ENCODE data around the gene XRCC6. TPM values are rescaled to one million over a fixed set of nuclear protein-coding genes. Genes with fewer than 3 reads are reported as not detected.
A peak's percentile ranks its signal among the peaks of the same experiment; 100 is the strongest.
"Not testable (repeated sequence)": the region's sequence is repeated elsewhere in the genome, so short reads cannot be mapped to it uniquely, and the experiment has no call there.

The XRCC6 gene
- total and polyA plus RNA-seq, 9 donors: 205 to 289 (median 226) TPM

DNA sequence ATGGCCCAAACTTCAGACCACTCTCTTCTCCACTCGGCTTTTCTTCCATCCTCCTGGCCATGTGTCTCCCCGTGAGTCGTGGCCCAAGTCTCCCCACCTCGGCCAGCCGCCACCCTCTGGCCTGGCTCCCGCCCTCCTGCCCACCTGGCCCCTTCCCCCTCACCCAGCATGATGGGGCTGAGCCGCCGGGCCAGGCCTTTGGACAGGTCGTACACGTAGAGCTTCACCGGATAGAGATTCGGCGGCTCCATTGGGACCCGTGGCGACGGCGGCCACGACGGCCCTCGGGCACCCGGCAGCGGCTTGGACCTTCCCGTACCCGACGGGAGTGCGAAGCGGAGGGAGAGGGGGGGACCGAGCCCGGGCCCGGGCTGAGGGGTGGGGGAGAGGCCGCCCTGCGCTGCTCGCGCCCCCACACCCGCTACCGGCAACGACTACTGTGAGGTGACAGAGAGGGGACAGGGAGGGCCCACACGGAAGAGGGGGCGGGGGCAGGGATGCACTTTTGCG lies 451 bp upstream of the XRCC6 start, which contains the start of gene DESI1:
DESI1 (minus strand) TSS at position 455 of the 510 bp plus-strand sequence; CDS start at position 251, 204 bp downstream.
- no peaks in the 10 kb centered on the region for H3K27me3 ChIP-seq (ENCODE audit: control insufficient read depth, insufficient read depth, low read length)
- peaks cover 31% of the 10 kb centered on the region for H3K36me3 ChIP-seq (ENCODE audit: control insufficient read depth, insufficient read depth, low read length)
- peaks cover 12% of the 10 kb centered on the region for H3K4me1 ChIP-seq (ENCODE audit: control insufficient read depth, insufficient read depth, low read length)
- H3K27ac ChIP-seq (ENCODE audit: low read length): peak within 1 kb of the TSS; percentile 99
- WGBS (ENCODE audit: insufficient coverage): under 1% methylated on average over 38 of the region's 40 CpGs
- no peaks in the 10 kb centered on the region for H3K9me3 ChIP-seq (replicated peaks; ENCODE audit: control insufficient read depth, low read depth, low read length)
- peak within 1 kb of the TSS; percentile 86 for H3K4me3 ChIP-seq (ENCODE audit: low read length)
- no peak for DNase-seq

DNA sequence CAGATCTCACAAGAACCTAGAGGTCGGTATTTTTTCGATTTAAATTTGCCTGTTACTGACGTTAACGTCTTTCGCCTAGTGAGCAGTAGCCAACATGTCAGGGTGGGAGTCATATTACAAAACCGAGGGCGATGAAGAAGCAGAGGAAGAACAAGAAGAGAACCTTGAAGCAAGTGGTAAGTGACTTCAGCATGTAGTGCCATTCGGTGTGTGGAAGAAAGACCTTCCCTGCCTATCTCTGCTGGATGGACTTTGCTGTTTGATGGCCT lies 750 bp downstream of the XRCC6 start:
- peaks cover 42% of the 10 kb centered on the region for H3K36me3 ChIP-seq (ENCODE audit: control insufficient read depth, insufficient read depth, low read length)
- H3K27ac ChIP-seq (ENCODE audit: low read length): peak overlapping the region; percentile 99
- H3K4me3 ChIP-seq (ENCODE audit: low read length): peak overlapping the region; percentile 85
- no peak for DNase-seq
- H3K9me3 ChIP-seq (replicated peaks; ENCODE audit: control insufficient read depth, low read depth, low read length): no peaks in the 10 kb centered on the region
- peaks cover 12% of the 10 kb centered on the region for H3K4me1 ChIP-seq (ENCODE audit: control insufficient read depth, insufficient read depth, low read length)
- 4% methylated on average over 8 of the region's 8 CpGs for WGBS (ENCODE audit: insufficient coverage)
- no peaks in the 10 kb centered on the region for H3K27me3 ChIP-seq (ENCODE audit: control insufficient read depth, insufficient read depth, low read length)

DNA sequence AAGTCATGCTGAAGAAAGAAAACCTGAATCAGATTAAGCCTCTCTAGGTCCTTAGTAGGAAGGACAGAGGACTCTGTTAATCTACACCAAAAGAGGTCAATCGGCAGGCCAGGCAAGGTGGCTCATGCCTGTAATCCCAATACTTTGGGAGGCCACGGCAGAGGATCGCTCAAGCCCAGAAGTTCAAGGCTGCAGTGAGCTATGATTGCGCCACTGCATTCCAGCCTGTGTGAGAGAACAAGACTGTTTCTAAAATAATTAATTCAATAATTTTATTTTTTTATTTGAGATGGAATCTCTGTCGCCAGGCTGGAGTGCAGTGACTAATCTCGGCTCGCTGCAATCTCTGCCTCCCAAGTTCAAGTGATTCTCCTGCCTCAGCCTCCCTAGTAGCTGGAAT lies 4.5 kb downstream of the XRCC6 start:
- Histone ChIP-seq H3K27ac (ENCODE audit: low read length) (no peak overlapping the region), H3K36me3 (ENCODE audit: control insufficient read depth, insufficient read depth, low read length) (peaks cover 72% of the 10 kb centered on the region), H3K4me1 (ENCODE audit: control insufficient read depth, insufficient read depth, low read length) (peaks cover 6% of the 10 kb centered on the region), H3K9me3 (replicated peaks; ENCODE audit: control insufficient read depth, low read depth, low read length) (no peaks in the 10 kb centered on the region), H3K4me3 (ENCODE audit: low read length) (no peak overlapping the region), H3K27me3 (ENCODE audit: control insufficient read depth, insufficient read depth, low read length) (no peaks in the 10 kb centered on the region)
- DNase-seq: no peak
- WGBS (ENCODE audit: insufficient coverage): 88% methylated on average over 1 of the region's 7 CpGs

DNA sequence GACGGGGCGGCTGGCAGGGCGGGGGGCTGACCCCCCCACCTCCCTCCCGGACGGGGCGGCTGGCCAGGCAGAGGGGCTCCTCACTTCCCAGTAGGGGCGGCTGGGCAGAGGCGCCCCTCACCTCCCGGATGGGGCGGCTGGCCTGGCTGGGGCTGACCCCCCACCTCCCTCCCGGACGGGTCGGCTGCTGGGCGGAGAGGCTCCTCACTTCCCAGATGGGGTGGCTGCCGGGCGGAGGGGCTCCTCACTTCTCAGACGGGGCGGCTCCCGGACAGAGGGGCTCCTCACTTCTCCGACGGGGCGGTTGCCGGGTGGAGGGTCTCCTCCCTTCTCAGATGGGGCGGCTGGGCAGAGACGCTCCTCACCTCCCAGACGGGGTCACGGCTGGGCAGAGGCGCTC lies 10.0 kb downstream of the XRCC6 start:
- H3K4me1 ChIP-seq (ENCODE audit: control insufficient read depth, insufficient read depth, low read length); H3K27me3 ChIP-seq (ENCODE audit: control insufficient read depth, insufficient read depth, low read length); H3K4me3 ChIP-seq (ENCODE audit: low read length); DNase-seq; H3K27ac ChIP-seq (ENCODE audit: low read length); H3K9me3 ChIP-seq (replicated peaks; ENCODE audit: control insufficient read depth, low read depth, low read length): not testable (repeated sequence)
- peaks cover 69% of the 10 kb centered on the region for H3K36me3 ChIP-seq (ENCODE audit: control insufficient read depth, insufficient read depth, low read length)
- WGBS (ENCODE audit: insufficient coverage): 98% methylated on average over 8 of the region's 28 CpGs

DNA sequence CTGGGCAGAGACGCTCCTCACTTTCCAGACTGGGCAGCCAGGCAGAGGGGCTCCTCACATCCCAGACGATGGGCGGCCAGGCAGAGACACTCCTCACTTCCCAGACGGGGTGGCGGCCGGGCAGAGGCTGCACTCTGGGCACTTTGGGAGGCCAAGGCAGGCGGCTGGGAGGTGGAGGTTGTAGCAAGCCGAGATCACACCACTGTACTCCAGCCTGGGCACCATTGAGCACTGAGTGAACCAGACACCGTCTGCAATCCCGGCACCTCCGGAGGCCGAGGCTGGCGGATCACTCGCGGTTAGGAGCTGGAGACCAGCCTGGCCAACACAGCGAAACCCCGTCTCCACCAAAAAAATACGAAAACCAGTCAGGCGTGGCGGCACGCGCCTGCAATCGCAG lies 10.5 kb downstream of the XRCC6 start:
- DNase-seq; H3K4me3 ChIP-seq (ENCODE audit: low read length); H3K4me1 ChIP-seq (ENCODE audit: control insufficient read depth, insufficient read depth, low read length); H3K9me3 ChIP-seq (replicated peaks; ENCODE audit: control insufficient read depth, low read depth, low read length); H3K27ac ChIP-seq (ENCODE audit: low read length); H3K27me3 ChIP-seq (ENCODE audit: control insufficient read depth, insufficient read depth, low read length): not testable (repeated sequence)
- WGBS (ENCODE audit: insufficient coverage): 98% methylated on average over 5 of the region's 23 CpGs
- peaks cover 70% of the 10 kb centered on the region for H3K36me3 ChIP-seq (ENCODE audit: control insufficient read depth, insufficient read depth, low read length)

DNA sequence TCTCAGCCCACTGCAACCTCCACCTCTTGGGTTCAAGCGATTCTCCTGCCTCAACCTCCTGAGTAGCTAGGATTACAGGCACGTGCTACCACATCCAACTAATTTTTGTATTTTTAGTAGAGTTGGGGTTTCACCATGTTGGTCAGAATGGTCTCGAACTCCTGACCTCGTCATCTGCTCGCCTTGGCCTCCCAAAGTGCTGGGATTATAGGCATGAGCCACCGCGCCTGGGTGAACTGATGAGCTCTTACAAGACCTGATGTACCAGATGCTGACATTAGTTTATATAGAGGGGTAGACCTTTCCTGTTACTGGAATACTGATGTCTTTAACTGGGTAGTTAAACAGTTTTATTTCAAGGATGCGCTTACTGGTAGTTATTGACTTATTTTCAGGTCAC lies 13.5 kb downstream of the XRCC6 start:
- not testable (repeated sequence) for H3K27me3 ChIP-seq (ENCODE audit: control insufficient read depth, insufficient read depth, low read length); H3K4me3 ChIP-seq (ENCODE audit: low read length); DNase-seq; H3K27ac ChIP-seq (ENCODE audit: low read length); H3K4me1 ChIP-seq (ENCODE audit: control insufficient read depth, insufficient read depth, low read length); H3K9me3 ChIP-seq (replicated peaks; ENCODE audit: control insufficient read depth, low read depth, low read length)
- peaks cover 69% of the 10 kb centered on the region for H3K36me3 ChIP-seq (ENCODE audit: control insufficient read depth, insufficient read depth, low read length)
- 83% methylated on average over 3 of the region's 8 CpGs for WGBS (ENCODE audit: insufficient coverage)

DNA sequence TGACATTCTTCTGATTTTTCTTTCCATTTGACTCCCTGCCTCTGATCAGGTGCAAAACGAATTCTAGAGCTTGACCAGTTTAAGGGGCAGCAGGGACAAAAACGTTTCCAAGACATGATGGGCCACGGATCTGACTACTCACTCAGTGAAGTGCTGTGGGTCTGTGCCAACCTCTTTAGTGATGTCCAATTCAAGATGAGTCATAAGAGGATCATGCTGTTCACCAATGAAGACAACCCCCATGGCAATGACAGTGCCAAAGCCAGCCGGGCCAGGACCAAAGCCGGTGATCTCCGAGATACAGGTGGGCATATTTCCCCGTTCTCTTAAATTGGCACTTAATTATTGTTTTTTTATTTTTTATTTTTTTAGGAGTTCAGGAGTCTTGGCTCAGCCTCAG lies 15.4 kb downstream of the XRCC6 start:
- Histone ChIP-seq H3K36me3 (ENCODE audit: control insufficient read depth, insufficient read depth, low read length) (peaks cover 70% of the 10 kb centered on the region), H3K4me1 (ENCODE audit: control insufficient read depth, insufficient read depth, low read length) (no peaks in the 10 kb centered on the region), H3K27ac (ENCODE audit: low read length) (no peak overlapping the region), H3K4me3 (ENCODE audit: low read length) (no peak overlapping the region), H3K9me3 (replicated peaks; ENCODE audit: control insufficient read depth, low read depth, low read length) (no peaks in the 10 kb centered on the region), H3K27me3 (ENCODE audit: control insufficient read depth, insufficient read depth, low read length) (no peaks in the 10 kb centered on the region)
- WGBS (ENCODE audit: insufficient coverage): 66% methylated on average over 3 of the region's 7 CpGs
- DNase-seq: no peak

DNA sequence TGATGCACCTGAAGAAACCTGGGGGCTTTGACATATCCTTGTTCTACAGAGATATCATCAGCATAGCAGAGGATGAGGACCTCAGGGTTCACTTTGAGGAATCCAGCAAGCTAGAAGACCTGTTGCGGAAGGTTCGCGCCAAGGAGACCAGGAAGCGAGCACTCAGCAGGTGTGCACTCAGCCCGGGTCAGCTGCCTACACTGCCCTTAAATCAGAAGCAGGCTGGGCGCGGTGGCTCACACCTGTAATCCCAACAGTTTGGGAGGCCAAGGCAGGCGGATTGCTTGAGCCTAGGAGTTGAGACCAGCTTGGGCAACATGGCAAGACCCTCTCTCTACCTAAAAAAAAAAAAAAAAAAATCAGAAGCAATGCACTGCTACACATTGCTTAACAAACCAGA lies 16.5 kb downstream of the XRCC6 start:
- H3K36me3 ChIP-seq (ENCODE audit: control insufficient read depth, insufficient read depth, low read length): peaks cover 72% of the 10 kb centered on the region
- WGBS (ENCODE audit: insufficient coverage): 99% methylated on average over 8 of the region's 8 CpGs
- not testable (repeated sequence) for H3K27ac ChIP-seq (ENCODE audit: low read length)

DNA sequence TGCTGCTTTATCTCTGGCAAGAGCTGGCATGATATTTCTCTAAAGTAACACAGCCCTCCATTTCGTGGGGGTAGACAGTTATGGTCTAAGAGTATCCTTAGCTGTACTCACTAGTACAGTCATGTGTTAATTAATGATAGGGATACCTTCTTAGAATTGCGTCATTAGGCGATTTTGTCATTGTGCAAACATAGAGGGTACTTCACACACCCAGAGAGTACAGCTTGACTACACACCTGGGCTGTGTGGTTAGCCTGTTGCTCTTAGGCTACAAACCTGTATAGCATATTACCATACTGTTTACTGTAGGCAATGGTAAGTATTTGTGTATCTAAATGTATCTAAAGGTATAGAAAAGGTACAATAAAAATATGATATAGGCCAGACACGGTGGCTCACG lies 17.0 kb downstream of the XRCC6 start:
- Histone ChIP-seq H3K27me3 (ENCODE audit: control insufficient read depth, insufficient read depth, low read length) (no peaks in the 10 kb centered on the region), H3K4me1 (ENCODE audit: control insufficient read depth, insufficient read depth, low read length) (no peaks in the 10 kb centered on the region), H3K36me3 (ENCODE audit: control insufficient read depth, insufficient read depth, low read length) (peaks cover 77% of the 10 kb centered on the region), H3K9me3 (replicated peaks; ENCODE audit: control insufficient read depth, low read depth, low read length) (no peaks in the 10 kb centered on the region), H3K4me3 (ENCODE audit: low read length) (no peak overlapping the region), H3K27ac (ENCODE audit: low read length) (no peak overlapping the region)
- DNase-seq: no peak
- WGBS (ENCODE audit: insufficient coverage): 94% methylated on average over 2 of the region's 5 CpGs

More for the DNA sequence above, 16.5 kb downstream of the XRCC6 start:
- not testable (repeated sequence) for DNase-seq; H3K4me1 ChIP-seq (ENCODE audit: control insufficient read depth, insufficient read depth, low read length); H3K9me3 ChIP-seq (replicated peaks; ENCODE audit: control insufficient read depth, low read depth, low read length); H3K4me3 ChIP-seq (ENCODE audit: low read length); H3K27me3 ChIP-seq (ENCODE audit: control insufficient read depth, insufficient read depth, low read length)

DNA sequence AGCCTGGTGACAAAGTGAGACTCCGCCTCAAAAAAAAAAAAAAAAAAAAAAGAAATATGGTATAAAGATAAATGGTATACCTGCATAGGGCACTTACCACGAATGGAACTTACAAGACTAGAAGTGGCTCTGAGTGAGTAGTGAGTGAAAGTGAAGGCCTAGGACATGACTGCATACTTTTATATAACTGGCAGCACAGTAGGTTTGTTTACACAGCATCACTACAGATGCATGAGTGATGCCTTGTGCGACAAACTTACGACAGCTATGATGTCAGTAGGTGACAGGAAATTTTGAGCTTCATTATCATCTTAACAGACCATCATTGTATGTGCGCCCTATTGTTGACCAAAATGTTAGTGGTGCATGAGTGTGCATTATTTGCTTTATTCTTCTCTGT lies 17.7 kb downstream of the XRCC6 start:
- no peak for DNase-seq
- Histone ChIP-seq H3K4me3 (ENCODE audit: low read length) (no peak overlapping the region), H3K36me3 (ENCODE audit: control insufficient read depth, insufficient read depth, low read length) (peaks cover 76% of the 10 kb centered on the region), H3K9me3 (replicated peaks; ENCODE audit: control insufficient read depth, low read depth, low read length) (no peaks in the 10 kb centered on the region), H3K4me1 (ENCODE audit: control insufficient read depth, insufficient read depth, low read length) (no peaks in the 10 kb centered on the region), H3K27ac (ENCODE audit: low read length) (no peak overlapping the region), H3K27me3 (ENCODE audit: control insufficient read depth, insufficient read depth, low read length) (no peaks in the 10 kb centered on the region)
- WGBS (ENCODE audit: insufficient coverage): 83% methylated on average over 1 of the region's 5 CpGs

DNA sequence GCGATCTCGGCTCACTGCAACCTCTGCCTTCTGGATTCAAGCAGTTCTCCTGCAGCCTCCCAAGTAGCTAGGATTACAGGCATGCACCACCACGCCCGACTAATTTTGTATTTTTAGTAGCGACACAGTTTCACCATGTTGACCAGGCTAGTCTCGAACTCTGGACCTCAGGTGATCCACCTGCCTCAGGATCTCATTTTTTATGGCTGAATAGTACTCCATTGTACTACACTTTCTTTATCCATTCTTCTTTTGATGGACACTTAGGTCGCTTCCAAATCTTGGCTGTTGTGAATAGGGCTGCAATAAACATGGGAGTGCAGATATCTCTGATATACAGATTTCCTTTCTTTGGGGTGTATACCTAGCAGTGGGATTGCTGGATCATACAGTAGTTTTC lies 20.8 kb downstream of the XRCC6 start:
- 98% methylated on average over 6 of the region's 7 CpGs for WGBS (ENCODE audit: insufficient coverage)
- Histone ChIP-seq H3K4me3 (ENCODE audit: low read length) (no peak overlapping the region), H3K27ac (ENCODE audit: low read length) (no peak overlapping the region), H3K4me1 (ENCODE audit: control insufficient read depth, insufficient read depth, low read length) (no peaks in the 10 kb centered on the region), H3K27me3 (ENCODE audit: control insufficient read depth, insufficient read depth, low read length) (no peaks in the 10 kb centered on the region), H3K9me3 (replicated peaks; ENCODE audit: control insufficient read depth, low read depth, low read length) (no peaks in the 10 kb centered on the region), H3K36me3 (ENCODE audit: control insufficient read depth, insufficient read depth, low read length) (peaks cover 63% of the 10 kb centered on the region)
- DNase-seq: no peak
